Lung (tissue), 12 donors: ENCODE measurements around the gene GAS6. TPM values are rescaled to one million over a fixed set of nuclear protein-coding genes. Genes with fewer than 3 reads are reported as not detected.
A peak's percentile ranks its signal among the peaks of the same experiment; 100 is the strongest.

Experiments
- ATAC-seq: fragments of 200-7000 bp; cut with Tn5 transposase; one replicate; pipeline ENCODE4 v1.9.1; 2020; ENCODE audit warnings: moderate number of reproducible peaks; ENCODE audit not compliant: insufficient read depth, low FRiP score
- DNase-seq, 3 donors: peaks; one replicate each; pipeline ENCODE4 v3.0.0-alpha.2; 2013 to 2017
- H3K27ac ChIP-seq, 2 donors: one replicate each; pipeline ENCODE4 v1.5.1; 2013; ENCODE audit warnings: mild to moderate bottlenecking in 2 of 2, moderate library complexity in 2 of 2, control low read depth in 1 of 2, inconsistent platforms in 1 of 2, low read depth in 1 of 2, low read length in 1 of 2
- H3K27me3 ChIP-seq, 3 donors: one replicate each; pipeline ENCODE4 v1.5.1; 2013; ENCODE audit warnings: low read length in 2 of 3; ENCODE audit not compliant: control insufficient read depth in 3 of 3, insufficient read depth in 3 of 3
- H3K36me3 ChIP-seq, 4 donors: one replicate each; pipeline ENCODE4 v1.5.1; 2013; ENCODE audit warnings: low read length in 4 of 4, mild to moderate bottlenecking in 1 of 4, moderate library complexity in 1 of 4; ENCODE audit not compliant: control insufficient read depth in 4 of 4, insufficient read depth in 4 of 4
- H3K4me1 ChIP-seq, 5 donors: one replicate each; pipeline ENCODE4 v1.5.1; 2013; ENCODE audit warnings: low read length in 5 of 5, mild to moderate bottlenecking in 2 of 5, moderate library complexity in 1 of 5; ENCODE audit not compliant: control insufficient read depth in 5 of 5, insufficient read depth in 5 of 5
- H3K4me3 ChIP-seq: one replicate; pipeline ENCODE4 v1.5.1; 2013; ENCODE audit warnings: mild to moderate bottlenecking, control low read depth, moderate library complexity
- H3K9ac ChIP-seq, 2 donors: one replicate each; pipeline ENCODE4 v1.5.1; 2013; ENCODE audit warnings: low read length in 2 of 2, control low read depth in 1 of 2; ENCODE audit not compliant: insufficient read depth in 1 of 2
- H3K9me3 ChIP-seq, 4 donors: one replicate each; pipeline ENCODE4 v1.5.1; 2013; ENCODE audit warnings: low read length in 3 of 4, mild to moderate bottlenecking in 1 of 4, moderate library complexity in 1 of 4; ENCODE audit not compliant: control insufficient read depth in 4 of 4, insufficient read depth in 3 of 4
- WGBS, 2 donors: extraction: QIAGEN DNeasy Blood & Tissue Kit; methylation state at CpG; one replicate each; pipeline ENCODE4 v1.1.7; 2013; 5-methylcytosine and 5-hydroxymethylcytosine counted together
- polyA plus RNA-seq, 2 donors: library from polyadenylated mRNA; stranded (reverse); fragments of 200-250 nt; gene quantifications; one replicate each; pipeline ENCODE4 v1.2.1, GENCODE V29; 2013
- total RNA-seq, 2 donors: library from RNA; depleted of rRNA in 1 of 2; stranded (reverse); fragments of >200 nt in 1 of 2; gene quantifications; one replicate each; pipeline ENCODE4 v1.2.1, GENCODE V29; 2014 to 2021
- TF ChIP-seq, protein P1 (sequence below): IDR thresholded peaks from 2 replicates; pipeline ENCODE4 v1.5.1; 2012; ENCODE audit warnings: mild to moderate bottlenecking; ENCODE audit errors: control extremely low read depth, extremely low read depth
- donor health status: control.
- donor health status: control.
- donor health status: Bipolar disorder and iron deficiency.
- donor health status: healthy.
- donor health status: DM: yes; HTN: yes; CAD: no.

The GAS6 gene
- total and polyA plus RNA-seq, 4 donors, result 61.8 to 107 (median 76.1) TPM

DNA sequence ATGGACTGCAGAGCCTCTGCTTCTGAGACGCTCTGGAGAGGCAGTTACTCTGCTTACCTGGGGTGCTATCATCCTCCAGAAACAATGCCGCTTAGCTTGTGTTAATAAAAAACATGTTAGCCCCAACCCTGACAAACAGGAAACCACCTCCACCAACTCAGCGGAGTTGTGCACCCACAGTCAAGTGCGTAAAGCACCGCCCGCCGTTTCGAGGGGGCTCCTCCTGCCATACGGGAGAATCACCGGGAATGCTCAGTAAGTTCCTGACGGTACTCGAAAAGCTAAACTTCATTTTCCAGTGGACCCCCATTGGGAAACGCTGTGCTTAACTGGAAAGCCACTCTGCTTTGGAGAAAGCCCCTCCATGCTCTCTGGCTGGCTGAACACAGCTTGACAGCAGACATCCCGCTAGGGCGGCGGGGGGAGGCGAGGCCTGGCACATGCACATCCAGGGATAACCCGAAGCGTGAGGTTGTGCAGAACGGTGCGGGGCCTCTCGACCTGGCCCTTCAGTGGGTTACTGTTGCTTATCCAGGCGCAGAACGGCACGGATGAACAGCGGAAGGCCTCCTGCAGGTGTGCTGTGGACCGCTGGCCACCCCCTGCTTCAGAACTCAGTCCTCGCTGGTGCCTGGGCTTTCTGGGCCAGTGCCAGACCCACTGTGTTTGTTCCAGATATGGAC lies 17.1 kb downstream of the GAS6 start:
- Histone ChIP-seq H3K27ac (no peak overlapping the region), H3K9me3 (no peaks in the 10 kb centered on the region), H3K4me3 (no peak overlapping the region), H3K9ac (no peak overlapping the region), H3K4me1 (peaks cover 0 to 6% (median 0%) of the 10 kb centered on the region in 5 donors), H3K36me3 (peaks cover 0 to 14% (median 0%) of the 10 kb centered on the region in 4 donors), H3K27me3 (no peaks in the 10 kb centered on the region)
- WGBS, 2 donors, result 83 to 88% methylated on average over 28 of the region's 28 CpGs
- DNase-seq (peak in 1 of 3 donors; percentile 9), ATAC-seq (no peak)
- TF ChIP-seq, protein P1, sequence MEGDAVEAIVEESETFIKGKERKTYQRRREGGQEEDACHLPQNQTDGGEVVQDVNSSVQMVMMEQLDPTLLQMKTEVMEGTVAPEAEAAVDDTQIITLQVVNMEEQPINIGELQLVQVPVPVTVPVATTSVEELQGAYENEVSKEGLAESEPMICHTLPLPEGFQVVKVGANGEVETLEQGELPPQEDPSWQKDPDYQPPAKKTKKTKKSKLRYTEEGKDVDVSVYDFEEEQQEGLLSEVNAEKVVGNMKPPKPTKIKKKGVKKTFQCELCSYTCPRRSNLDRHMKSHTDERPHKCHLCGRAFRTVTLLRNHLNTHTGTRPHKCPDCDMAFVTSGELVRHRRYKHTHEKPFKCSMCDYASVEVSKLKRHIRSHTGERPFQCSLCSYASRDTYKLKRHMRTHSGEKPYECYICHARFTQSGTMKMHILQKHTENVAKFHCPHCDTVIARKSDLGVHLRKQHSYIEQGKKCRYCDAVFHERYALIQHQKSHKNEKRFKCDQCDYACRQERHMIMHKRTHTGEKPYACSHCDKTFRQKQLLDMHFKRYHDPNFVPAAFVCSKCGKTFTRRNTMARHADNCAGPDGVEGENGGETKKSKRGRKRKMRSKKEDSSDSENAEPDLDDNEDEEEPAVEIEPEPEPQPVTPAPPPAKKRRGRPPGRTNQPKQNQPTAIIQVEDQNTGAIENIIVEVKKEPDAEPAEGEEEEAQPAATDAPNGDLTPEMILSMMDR, result no peak

DNA sequence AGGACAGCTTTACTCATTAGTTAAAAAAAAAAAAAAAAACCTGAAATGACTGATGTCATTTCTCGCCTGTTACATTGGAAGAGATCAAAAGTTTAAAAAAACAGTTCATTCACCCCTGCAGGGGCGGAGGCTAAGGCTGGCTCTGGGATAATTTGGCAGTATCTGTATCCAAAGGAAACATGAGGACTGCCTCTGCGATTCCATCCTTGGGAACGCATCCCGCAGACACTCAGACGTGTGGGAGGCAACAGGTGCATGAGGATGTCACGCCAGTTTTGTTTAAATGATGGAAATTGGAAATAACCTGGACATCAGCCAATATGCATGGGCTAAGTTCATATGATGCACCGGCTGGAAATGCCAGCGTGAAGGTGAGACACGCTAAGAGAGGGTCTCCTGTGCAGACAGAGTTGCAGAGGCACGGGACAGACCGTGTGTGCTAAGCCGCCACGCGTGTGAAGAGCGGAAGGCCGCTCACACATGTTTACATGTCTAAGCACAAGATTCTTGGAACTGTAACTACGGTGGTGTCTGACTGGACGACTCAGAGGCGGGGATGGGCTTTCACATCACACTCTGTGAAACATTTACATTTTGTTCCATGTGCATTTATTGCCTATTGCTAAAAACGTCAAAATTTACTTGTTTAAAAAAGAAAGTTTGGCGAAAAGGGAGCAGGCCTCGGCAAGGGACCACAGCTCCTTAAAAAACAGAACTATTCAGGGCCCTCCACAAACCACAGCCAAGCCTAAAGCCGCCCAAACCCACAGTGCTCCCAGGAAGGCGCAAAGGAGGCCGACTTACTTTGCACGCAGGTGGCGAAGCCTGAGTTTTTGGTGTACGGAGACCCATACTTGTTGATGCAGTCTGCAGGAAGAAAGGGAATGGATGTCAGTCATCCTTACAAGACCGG lies 17.9 kb downstream of the GAS6 start:
- ATAC-seq (no peak), DNase-seq (peak in 1 of 3 donors; percentile 2)
- Histone ChIP-seq H3K27me3 (no peaks in the 10 kb centered on the region), H3K9ac (no peak overlapping the region), H3K27ac (no peak overlapping the region), H3K4me3 (no peak overlapping the region), H3K36me3 (peaks cover 0 to 14% (median 0%) of the 10 kb centered on the region in 4 donors), H3K9me3 (no peaks in the 10 kb centered on the region), H3K4me1 (peaks cover 0 to 6% (median 3%) of the 10 kb centered on the region in 5 donors)
- WGBS, 2 donors, result 86 to 90% methylated on average over 30 of the region's 30 CpGs
- TF ChIP-seq, protein P1, result no peak

DNA sequence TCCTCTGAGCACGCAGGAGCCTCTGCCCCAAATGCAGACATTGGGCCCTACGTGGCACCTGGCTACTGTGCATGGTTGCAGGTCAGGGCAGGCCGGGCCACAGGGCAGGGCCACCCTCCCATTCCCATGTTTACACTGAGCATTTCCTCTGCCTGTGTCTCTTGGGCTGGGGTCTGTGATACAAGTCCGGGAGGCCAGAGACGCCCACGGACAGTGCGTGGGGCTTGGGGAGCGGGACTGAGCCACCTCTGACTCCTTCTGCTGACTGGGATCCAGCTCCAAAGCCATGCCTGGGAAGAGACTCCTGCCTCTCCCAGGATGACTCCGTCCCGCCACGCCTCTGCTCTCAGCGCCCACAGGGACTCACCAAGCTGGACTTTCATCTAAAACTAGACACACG lies 18.8 kb downstream of the GAS6 start:
- TF ChIP-seq, protein P1, result no peak
- DNase-seq, result no peak
- Histone ChIP-seq H3K9ac (no peak overlapping the region), H3K4me1 (peaks cover 3 to 12% (median 5%) of the 10 kb centered on the region in 5 donors), H3K27ac (no peak overlapping the region), H3K9me3 (no peaks in the 10 kb centered on the region), H3K4me3 (no peak overlapping the region), H3K27me3 (no peaks in the 10 kb centered on the region), H3K36me3 (peaks cover 0 to 14% (median 0%) of the 10 kb centered on the region in 4 donors)
- no peak for ATAC-seq
- WGBS, 2 donors, result 83 to 85% methylated on average over 13 of the region's 13 CpGs
